NCI-H510A treated with DMSO at 0.1 percent for 48 hours (cell line): ENCODE data around the gene PNRC1.
"Not testable (repeated sequence)": the region's sequence is repeated elsewhere in the genome, so short reads cannot be mapped to it uniquely, and the experiment has no call there.

ENCODE experiments used
- DNase-seq: peaks from one replicate; lab custom pipeline; 2025; lab: John Stamatoyannopoulos, UW

PNRC1 gene

GRCh38 chr6:89110284-89110683 is 29.7 kb downstream of the PNRC1 start:
- DNase-seq = no peak

- no peak for DNase-seq
Observed at GRCh38 chr6:89111933-89112332, 31.4 kb downstream of the PNRC1 start.

GRCh38 chr6:89116702-89117101 is 36.2 kb downstream of the PNRC1 start:
- DNase-seq = no peak

GRCh38 chr6:89117211-89118108 is 36.9 kb downstream of the PNRC1 start, which contains the start of gene SRSF12:
Gene SRSF12 (minus strand): TSS chr6:89118071. CDS start chr6:89117887, 184 bp downstream.
- no peak for DNase-seq

GRCh38 chr6:89118931-89119330 is 38.4 kb downstream of the PNRC1 start:
- DNase-seq = no peak

GRCh38 chr6:89120371-89120770 is 39.8 kb downstream of the PNRC1 start:
- no peak for DNase-seq

GRCh38 chr6:89121934-89122333 is 41.4 kb downstream of the PNRC1 start:
- no peak for DNase-seq

- DNase-seq = peak; percentile 9
Observed at GRCh38 chr6:89122625-89123024, 42.1 kb downstream of the PNRC1 start.

GRCh38 chr6:89128256-89128671 is 47.7 kb downstream of the PNRC1 start:
- not testable (repeated sequence) for DNase-seq

GRCh38 chr6:89131599-89131998 is 51.0 kb downstream of the PNRC1 start:
- DNase-seq = no peak

GRCh38 chr6:89132057-89132456 is 51.5 kb downstream of the PNRC1 start:
- DNase-seq = peak; percentile 13

- no peak for DNase-seq
Observed at GRCh38 chr6:89133981-89134380, 53.4 kb downstream of the PNRC1 start.

GRCh38 chr6:89134723-89135122 is 54.2 kb downstream of the PNRC1 start:
- no peak for DNase-seq
